ENCODE results near the gene EFCAB6.

DNA sequence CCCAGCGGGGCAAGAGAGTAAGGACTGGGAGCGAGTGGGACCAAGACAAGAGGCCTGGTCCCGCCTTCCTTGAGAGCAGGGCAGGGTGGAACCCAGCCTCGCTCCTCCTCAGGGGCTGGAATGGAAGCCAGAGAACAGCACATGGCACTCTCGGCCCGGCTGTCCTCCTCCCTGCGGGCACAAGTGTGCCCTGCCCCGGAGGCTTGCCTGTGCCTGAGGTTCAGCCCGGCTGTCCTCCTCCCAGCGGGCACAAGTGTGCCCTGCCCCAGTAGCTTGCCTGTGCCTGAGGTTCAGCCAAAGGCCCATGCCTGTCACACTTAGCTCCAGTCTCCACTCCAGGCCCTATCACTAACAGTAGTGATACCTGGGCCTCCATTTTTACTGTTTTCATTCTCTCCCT lies 26.1 kb upstream of the EFCAB6 start:
- TF ChIP-seq, protein P1, sequence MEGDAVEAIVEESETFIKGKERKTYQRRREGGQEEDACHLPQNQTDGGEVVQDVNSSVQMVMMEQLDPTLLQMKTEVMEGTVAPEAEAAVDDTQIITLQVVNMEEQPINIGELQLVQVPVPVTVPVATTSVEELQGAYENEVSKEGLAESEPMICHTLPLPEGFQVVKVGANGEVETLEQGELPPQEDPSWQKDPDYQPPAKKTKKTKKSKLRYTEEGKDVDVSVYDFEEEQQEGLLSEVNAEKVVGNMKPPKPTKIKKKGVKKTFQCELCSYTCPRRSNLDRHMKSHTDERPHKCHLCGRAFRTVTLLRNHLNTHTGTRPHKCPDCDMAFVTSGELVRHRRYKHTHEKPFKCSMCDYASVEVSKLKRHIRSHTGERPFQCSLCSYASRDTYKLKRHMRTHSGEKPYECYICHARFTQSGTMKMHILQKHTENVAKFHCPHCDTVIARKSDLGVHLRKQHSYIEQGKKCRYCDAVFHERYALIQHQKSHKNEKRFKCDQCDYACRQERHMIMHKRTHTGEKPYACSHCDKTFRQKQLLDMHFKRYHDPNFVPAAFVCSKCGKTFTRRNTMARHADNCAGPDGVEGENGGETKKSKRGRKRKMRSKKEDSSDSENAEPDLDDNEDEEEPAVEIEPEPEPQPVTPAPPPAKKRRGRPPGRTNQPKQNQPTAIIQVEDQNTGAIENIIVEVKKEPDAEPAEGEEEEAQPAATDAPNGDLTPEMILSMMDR (conservative IDR thresholded peaks at IDR 0.05; ENCODE audit: low read length) = no peak
- no peak for TF ChIP-seq EZH2phosphoT487 (IDR thresholded peaks at IDR 0.05; ENCODE audit: borderline replicate concordance)
